Left kidney (tissue), 2 donors: Measurements from ENCODE around the gene DNAH11. TPM values are rescaled to one million over a fixed set of nuclear protein-coding genes. Genes with fewer than 3 reads are reported as not detected.
"Not testable (repeated sequence)": the region's sequence is repeated elsewhere in the genome, so short reads cannot be mapped to it uniquely, and the experiment has no call there.

Experiments
- DNase-seq: peaks from one replicate; pipeline ENCODE4 v3.0.0-alpha.2; 2013
- polyA plus RNA-seq: library from polyadenylated mRNA; unstranded; fragments of 120-200 nt; gene quantifications from one replicate; pipeline ENCODE4 v1.2.1, GENCODE V29; 2013; ENCODE audit not compliant: insufficient read length

The DNAH11 gene
- polyA plus RNA-seq, 1 donor = 3.3 TPM

DNA sequence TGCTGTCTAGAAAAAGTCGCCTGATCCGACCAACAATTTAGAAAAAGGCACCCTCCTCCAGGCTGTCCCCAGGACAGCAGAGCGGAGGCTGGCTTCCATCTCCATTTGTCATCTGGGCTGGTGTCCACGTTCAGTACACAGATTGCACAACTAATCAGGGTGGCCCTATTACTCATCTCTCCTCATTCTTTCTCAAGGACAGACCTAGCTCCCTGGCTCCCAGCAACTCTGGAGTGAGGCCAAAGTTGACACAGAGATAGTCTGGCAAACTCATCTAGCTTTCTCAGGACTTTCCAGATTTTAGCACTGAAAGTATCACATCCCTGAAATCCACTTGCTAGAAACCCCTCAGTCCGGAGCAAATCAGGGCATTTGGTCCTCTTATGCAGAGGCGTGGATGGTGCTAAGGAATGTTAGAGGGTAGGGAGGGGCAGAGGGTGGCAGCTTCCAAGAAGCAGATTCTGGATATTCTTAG, 75.1 kb downstream of the DNAH11 start:
- no peak for DNase-seq

DNA sequence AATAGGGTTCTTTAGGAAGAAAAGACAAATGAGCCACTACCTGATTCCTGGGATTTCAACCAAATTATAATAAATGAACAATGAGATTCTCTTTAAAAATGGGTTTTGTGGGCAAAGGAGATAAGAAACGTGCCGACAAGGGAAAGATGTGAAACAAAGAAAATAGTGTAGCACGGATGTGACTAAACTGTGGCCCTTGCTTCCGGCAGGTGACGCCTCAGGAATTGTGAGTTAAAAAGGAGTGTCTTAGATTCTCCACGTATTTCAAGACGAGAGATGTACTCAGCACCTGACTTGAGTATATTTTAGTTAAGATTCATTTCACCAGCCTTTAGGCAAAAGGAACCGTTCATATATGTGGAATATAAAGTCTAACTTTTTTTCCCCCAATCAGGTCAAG, 75.9 kb downstream of the DNAH11 start:
- no peak for DNase-seq

DNA sequence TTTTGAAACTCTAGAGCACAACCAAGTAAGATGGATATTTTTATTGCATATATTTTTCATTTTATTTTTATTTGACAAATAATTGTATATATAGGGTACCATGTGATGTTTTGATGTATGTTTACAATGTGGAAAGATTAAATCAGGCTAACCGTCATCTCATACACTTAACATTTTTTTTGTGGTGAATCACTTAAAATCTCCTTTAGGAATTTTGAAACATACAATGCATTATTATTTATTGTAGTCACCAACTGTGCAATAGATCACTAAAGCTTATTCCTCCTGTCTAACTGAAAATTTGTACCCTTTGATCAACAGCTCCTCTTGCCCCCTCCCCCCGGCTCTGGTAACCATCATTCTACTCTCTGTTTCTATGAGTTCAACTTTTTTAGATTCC, 77.2 kb downstream of the DNAH11 start:
- no peak for DNase-seq

DNA sequence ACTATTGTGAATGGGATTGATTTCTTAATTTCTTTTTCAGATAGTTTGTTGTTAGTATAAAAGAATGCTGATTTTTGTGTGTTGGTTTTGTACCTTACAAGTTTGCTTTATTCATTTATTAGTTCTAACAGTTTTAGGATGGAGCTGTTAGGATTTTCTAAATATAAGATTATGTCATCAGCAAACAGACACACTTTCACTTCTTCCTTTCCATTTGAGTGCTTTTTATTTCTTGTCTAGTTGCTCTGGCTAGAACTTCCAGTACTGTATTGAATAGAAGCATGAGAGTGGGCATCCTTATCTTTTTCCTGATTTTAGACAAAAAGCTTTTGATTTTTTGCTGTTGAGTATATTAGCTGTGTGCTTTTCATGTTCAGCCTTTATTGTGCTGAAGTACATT, 81.5 kb downstream of the DNAH11 start:
- DNase-seq = no peak

DNA sequence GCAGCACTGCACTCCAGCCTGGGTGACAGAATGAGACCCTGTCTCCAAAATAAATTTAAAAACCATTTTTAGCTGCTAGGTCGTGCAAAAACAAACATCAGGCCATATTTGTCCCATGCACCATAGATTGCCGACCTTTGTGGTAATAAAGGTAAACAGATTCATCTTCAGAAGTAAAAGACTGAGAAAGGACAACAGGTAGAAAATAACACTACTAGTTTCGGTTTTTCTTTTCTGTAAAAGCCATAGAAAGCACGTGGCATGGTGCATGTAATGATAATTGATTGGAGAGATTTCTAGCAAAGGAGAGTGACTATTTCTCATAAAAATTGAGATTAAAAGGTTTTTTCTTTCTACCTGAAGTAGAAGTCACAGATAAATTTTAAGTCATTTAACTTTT, 93.9 kb downstream of the DNAH11 start:
- DNase-seq = no peak

- no peak for DNase-seq
These were observed 96.5 kb downstream of the DNAH11 start for GRCh38 chr7:21639206-21639868.

GRCh38 chr7:21640105-21640504, 97.3 kb downstream of the DNAH11 start:
- DNase-seq = no peak

GRCh38 chr7:21641546-21641945, 98.7 kb downstream of the DNAH11 start:
- no peak for DNase-seq

DNA sequence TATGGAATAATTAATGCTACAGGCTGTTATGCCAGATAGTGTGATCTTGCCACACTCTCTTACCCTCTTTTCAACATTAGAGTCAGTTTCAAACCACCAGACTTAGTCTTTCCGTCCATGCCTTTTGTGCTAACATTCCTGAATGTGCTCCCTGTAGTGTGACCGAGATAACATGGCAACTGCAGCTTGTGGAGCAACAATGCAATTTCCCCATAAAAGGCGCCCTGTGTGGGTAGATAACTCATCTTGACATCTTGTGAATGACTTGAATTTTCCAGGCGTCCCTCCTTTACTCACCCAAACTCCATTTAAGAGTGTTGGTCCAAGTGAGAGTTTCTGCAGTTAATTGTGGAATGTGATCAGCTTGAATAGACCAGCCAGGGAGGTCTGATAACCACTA, 99.6 kb downstream of the DNAH11 start:
- no peak for DNase-seq

- DNase-seq = no peak
These were observed 108.9 kb downstream of the DNAH11 start for GRCh38 chr7:21651697-21652096.

- no peak for DNase-seq
These were observed 110.8 kb downstream of the DNAH11 start for GRCh38 chr7:21653623-21654022.

DNA sequence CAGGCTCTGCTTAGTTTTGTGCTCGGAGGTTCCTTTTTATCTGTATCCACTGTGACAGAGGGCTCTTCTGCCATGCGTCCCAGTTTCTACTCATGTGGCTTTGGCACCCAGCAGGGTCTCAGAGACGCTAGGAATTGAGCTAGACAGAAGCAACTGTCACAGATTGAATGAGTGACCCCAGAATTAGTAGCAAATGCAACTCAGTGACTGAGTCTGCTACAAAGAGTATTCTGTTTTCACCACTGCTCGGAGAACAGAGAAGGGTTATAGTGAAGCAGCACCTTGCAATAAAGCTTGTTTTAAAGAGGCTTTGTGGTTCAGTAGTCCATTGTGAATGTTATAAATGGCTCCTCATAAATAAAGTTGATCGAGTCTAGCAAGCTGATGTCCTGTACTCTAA, 113.2 kb downstream of the DNAH11 start:
- no peak for DNase-seq

GRCh38 chr7:21656796-21657195, 114.0 kb downstream of the DNAH11 start:
- no peak for DNase-seq

- no peak for DNase-seq
These were observed 127.7 kb downstream of the DNAH11 start for GRCh38 chr7:21670496-21670895.

- no peak for DNase-seq
These were observed 129.0 kb downstream of the DNAH11 start for GRCh38 chr7:21671859-21672258.

- DNase-seq = no peak
These were observed 132.4 kb downstream of the DNAH11 start for GRCh38 chr7:21675255-21675654.

GRCh38 chr7:21690705-21691104, 147.9 kb downstream of the DNAH11 start:
- peak; percentile 7 for DNase-seq

DNA sequence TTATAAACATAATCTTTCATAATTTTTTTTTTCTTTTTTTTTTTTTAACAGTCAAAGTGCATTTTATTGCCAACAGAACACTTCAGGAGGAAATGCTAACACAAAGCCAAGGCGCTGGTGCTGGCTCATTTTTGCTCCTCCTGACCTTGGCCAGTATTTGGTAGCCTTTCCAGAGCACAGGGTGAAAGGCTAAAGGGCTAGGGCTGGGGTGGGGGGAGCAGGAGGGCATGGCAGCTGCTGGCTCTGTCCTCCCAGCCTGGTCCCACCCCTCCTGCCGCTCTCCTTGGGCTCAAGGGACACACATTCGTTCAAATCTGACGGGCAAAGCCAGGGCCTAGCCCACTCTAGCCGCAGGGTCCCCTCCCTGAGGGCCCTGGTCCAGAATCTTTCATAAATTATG, 148.3 kb downstream of the DNAH11 start:
- not testable (repeated sequence) for DNase-seq

DNA sequence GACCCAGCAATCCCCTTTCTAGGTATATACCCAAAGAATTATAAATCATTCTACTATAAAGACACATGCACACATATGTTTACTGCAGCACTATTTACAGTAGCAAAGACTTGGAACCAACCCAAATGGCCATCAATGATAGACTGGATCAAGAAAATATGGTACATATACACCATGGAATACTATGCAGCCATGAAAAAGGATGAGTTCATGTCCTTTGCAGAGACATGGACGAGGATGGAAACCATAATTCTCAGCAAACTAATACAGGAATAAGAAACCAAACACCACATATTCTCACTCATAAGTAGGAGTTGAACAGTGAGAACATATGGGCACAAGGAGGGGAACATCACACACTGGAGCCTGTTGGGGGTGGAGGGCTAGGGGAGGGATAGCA, 157.7 kb downstream of the DNAH11 start:
- not testable (repeated sequence) for DNase-seq

- no peak for DNase-seq
These were observed 159.5 kb downstream of the DNAH11 start for GRCh38 chr7:21702303-21702702.

- no peak for DNase-seq
These were observed 161.5 kb downstream of the DNAH11 start for GRCh38 chr7:21704359-21704758.

DNA sequence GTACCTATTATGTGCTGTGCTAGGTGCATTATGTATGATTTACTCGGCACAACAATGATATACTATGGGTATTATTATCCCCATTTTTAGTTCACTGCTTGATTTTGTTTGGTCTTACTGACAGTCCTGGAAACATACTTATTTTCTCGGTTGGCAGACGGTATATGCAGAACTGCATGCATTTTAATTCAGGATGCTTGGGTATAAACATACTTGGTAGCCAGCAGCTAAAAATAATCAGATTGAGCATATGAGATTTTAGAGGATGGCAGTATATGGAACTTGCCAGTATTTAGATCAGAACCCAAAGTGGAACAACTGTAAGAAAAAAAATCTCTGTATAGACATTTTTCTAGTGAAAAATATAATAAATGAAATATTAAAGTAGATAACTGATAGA, 163.3 kb downstream of the DNAH11 start:
- no peak for DNase-seq

DNA sequence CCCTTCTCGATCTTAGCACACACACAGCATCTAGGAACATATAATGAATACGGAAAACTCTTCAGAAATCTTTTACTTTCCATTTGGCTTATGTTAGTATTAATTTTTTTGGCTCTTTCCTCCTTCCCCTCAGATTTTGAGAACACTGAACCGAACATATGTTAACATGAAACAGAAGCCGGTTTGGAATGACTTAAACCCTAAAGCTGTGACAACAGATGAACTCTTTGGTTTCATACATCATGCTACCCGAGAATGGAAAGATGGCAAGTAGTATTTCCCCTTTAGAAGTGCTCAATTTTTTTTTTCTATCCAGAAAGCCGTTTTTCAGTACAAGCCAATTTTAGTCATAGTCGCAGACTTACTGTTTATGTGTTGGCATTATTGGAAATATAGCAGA, 164.7 kb downstream of the DNAH11 start:
- no peak for DNase-seq

DNA sequence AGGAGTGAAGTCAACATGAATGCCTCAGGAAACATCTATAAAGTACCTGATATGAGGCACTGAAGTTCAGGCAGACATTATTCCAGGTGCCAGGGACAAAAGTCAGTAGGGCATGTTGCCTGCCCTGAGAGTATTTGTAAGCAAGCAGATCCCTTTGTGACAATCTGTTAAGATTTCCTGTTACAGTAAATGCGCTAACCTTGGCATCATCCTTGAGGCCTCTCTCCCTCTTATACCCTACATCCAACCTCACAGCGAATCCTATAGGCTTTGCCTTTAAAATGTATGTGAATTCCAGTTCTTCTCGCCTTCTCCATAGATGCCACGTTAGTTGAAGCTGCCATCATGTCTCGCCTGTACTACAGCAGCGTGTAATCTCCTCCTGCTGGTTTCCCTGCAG, 165.3 kb downstream of the DNAH11 start:
- DNase-seq = no peak

- DNase-seq = no peak
These were observed 174.5 kb downstream of the DNAH11 start for GRCh38 chr7:21717323-21717722.
